GM23338 (cell line): ENCODE results near the gene ZBTB26. TPM values are rescaled to one million over a fixed set of nuclear protein-coding genes. Genes with fewer than 3 reads are reported as not detected.

Source experiments
- ATAC-seq: fragments of 200-7000 bp; cut with Tn5 transposase; 3 replicates; pipeline ENCODE4 v1.9.1; 2020
- DNase-seq: peaks from one replicate; pipeline ENCODE4 v3.0.0-alpha.2; 2015; ENCODE audit warnings: low spot score
- H2AFZ ChIP-seq: fragments of 200-600 bp; sonication (generic); 2 replicates; pipeline ENCODE4 v1.8.0; 2016; ENCODE audit warnings: antibody characterized with exemption, mild to moderate bottlenecking, moderate library complexity
- H3F3A ChIP-seq: fragments of 200-600 bp; sonication (generic); replicated peaks from 2 replicates; pipeline ENCODE4 v1.8.0; 2017; ENCODE audit warnings: antibody characterized with exemption, mixed run types, low read depth
- H3K27ac ChIP-seq: fragments of 200-600 bp; sonication (generic); 2 replicates; pipeline ENCODE4 v1.6.1; 2016; ENCODE audit warnings: low read depth
- H3K27me3 ChIP-seq: fragments of 200-600 bp; sonication (generic); 2 replicates; pipeline ENCODE4 v1.8.0; 2016; ENCODE audit warnings: mild to moderate bottlenecking, mixed run types, moderate library complexity; ENCODE audit not compliant: insufficient read depth
- H3K36me3 ChIP-seq: fragments of 200-600 bp; sonication (generic); 2 replicates; pipeline ENCODE4 v1.8.0; 2016; ENCODE audit warnings: mild to moderate bottlenecking; ENCODE audit not compliant: insufficient read depth
- H3K4me1 ChIP-seq: fragments of 200-600 bp; sonication (generic); 2 replicates; pipeline ENCODE4 v1.8.0; 2016; ENCODE audit warnings: mild to moderate bottlenecking, moderate library complexity; ENCODE audit not compliant: insufficient read depth
- H3K4me2 ChIP-seq: fragments of 200-600 bp; sonication (generic); 2 replicates; pipeline ENCODE4 v1.7.1; 2017; ENCODE audit warnings: mixed run types
- H3K4me3 ChIP-seq: fragments of 200-600 bp; sonication (generic); 2 replicates; pipeline ENCODE4 v1.6.1; 2016; ENCODE audit warnings: mixed run types
- H3K79me2 ChIP-seq: fragments of 200-600 bp; sonication (generic); replicated peaks from 2 replicates; pipeline ENCODE4 v1.8.0; 2017; ENCODE audit warnings: mild to moderate bottlenecking; ENCODE audit not compliant: insufficient read depth
- H3K9me2 ChIP-seq: fragments of 200-600 bp; sonication (generic); 2 replicates; pipeline ENCODE4 v1.8.0; 2017; ENCODE audit not compliant: insufficient read depth
- H4K20me1 ChIP-seq: fragments of 200-600 bp; sonication (generic); replicated peaks from 2 replicates; pipeline ENCODE4 v1.8.0; 2017; ENCODE audit warnings: mild to moderate bottlenecking; ENCODE audit not compliant: insufficient read depth
- H3K27ac Mint-ChIP-seq: 2 replicates; pipeline ENCODE4 v1.8.0; 2020; ENCODE audit warnings: inconsistent platforms, mild to moderate bottlenecking, moderate library complexity, mixed read lengths
- H3K27me3 Mint-ChIP-seq: 3 replicates; pipeline ENCODE4 v1.8.0; 2022; ENCODE audit warnings: low read depth, mild to moderate bottlenecking, moderate library complexity, mixed read lengths, inconsistent platforms; ENCODE audit not compliant: insufficient read depth, poor library complexity
- H3K36me3 Mint-ChIP-seq: 3 replicates; pipeline ENCODE4 v1.8.0; 2021; ENCODE audit warnings: low read depth, mild to moderate bottlenecking, inconsistent platforms, moderate library complexity, mixed read lengths
- H3K4me1 Mint-ChIP-seq: 3 replicates; pipeline ENCODE4 v1.8.0; 2020; ENCODE audit warnings: mild to moderate bottlenecking, inconsistent platforms, mixed read lengths
- H3K4me3 Mint-ChIP-seq: 3 replicates; pipeline ENCODE4 v1.8.0; 2021; ENCODE audit warnings: moderate library complexity, mild to moderate bottlenecking, inconsistent platforms, mixed read lengths
- H3K9me3 Mint-ChIP-seq: 3 replicates; pipeline ENCODE4 v1.8.0; 2020; ENCODE audit warnings: moderate library complexity, mild to moderate bottlenecking, inconsistent platforms, mixed read lengths
- CREB1 ChIP-seq: fragments of 250-450 bp; sonication (Bioruptor Pico); IDR thresholded peaks from 2 replicates; pipeline ENCODE4 v1.5.0; 2020; ENCODE audit warnings: low read depth, mild to moderate bottlenecking, moderate library complexity
- POLR2AphosphoS5 ChIP-seq: IDR thresholded peaks from 2 replicates; pipeline ENCODE4 v1.6.1; 2016; ENCODE audit warnings: antibody characterized with exemption, low read depth
- REST ChIP-seq: IDR thresholded peaks from one replicate; pipeline ENCODE4 v1.6.1; 2018; ENCODE audit warnings: antibody characterized with exemption; ENCODE audit not compliant: unreplicated experiment
- ZNF114 ChIP-seq: fragments of 250-450 bp; sonication (Bioruptor Pico); IDR thresholded peaks from 2 replicates; pipeline ENCODE4 v1.5.0; 2020; ENCODE audit warnings: mild to moderate bottlenecking, moderate library complexity
- polyA plus RNA-seq: library from polyadenylated mRNA; unstranded; fragments of >200 nt; fragmentation: Nextera tagmentation; extraction: Ambion mirVana; gene quantifications from 2 replicates; pipeline ENCODE4 v1.2.1, GENCODE V29; 2016
- total RNA-seq: library from RNA; depleted of rRNA; stranded (reverse); fragments of >200 nt; shearing (Covaris generic); gene quantifications from 2 replicates; pipeline ENCODE4 v1.2.3, GENCODE V29; 2014
- TF ChIP-seq, protein P1 (sequence below), 2 experiments: fragments of 200-600 bp in 1 of 2; sonication (generic) in 1 of 2; conservative IDR thresholded peaks; 2 replicates each; pipeline versions ENCODE4 v1.5.1 to v1.6.1; 2016 to 2017; ENCODE audit warnings: antibody characterized with exemption in 2 of 2, low read depth in 2 of 2, mild to moderate bottlenecking in 2 of 2, moderate library complexity in 1 of 2

ZBTB26 gene
- total and polyA plus RNA-seq, 2 experiments from 2014 or later, result 3.0 to 9.0 TPM

- Mint-ChIP-seq H3K27me3 (no peaks in the 10 kb centered on the region), H3K27ac (no peak overlapping the region), H3K4me3 (no peak overlapping the region), H3K4me1 (no peaks in the 10 kb centered on the region), H3K36me3 (peaks cover 52% of the 10 kb centered on the region), H3K9me3 (no peaks in the 10 kb centered on the region)
- Histone ChIP-seq H2AFZ (no peak overlapping the region), H3K4me1 (no peaks in the 10 kb centered on the region), H3K36me3 (peaks cover 42% of the 10 kb centered on the region), H3K27me3 (no peaks in the 10 kb centered on the region), H3K27ac (no peak overlapping the region), H3F3A (no peaks in the 10 kb centered on the region), H3K9me2 (no peaks in the 10 kb centered on the region), H3K4me3 (no peak overlapping the region), H4K20me1 (0 out of 2 replicates have a peak, but pooled peaks cover 7% of the 10 kb centered on the region), H3K79me2 (0 out of 2 replicates have a peak, but pooled peaks cover 5% of the 10 kb centered on the region), H3K4me2 (no peak overlapping the region)
- no peak for ATAC-seq
- TF ChIP-seq ZNF114 (CRISPR knock-in tag) (no peak), CREB1 (CRISPR knock-in tag) (no peak), REST (no peak)
- TF ChIP-seq, protein P1, sequence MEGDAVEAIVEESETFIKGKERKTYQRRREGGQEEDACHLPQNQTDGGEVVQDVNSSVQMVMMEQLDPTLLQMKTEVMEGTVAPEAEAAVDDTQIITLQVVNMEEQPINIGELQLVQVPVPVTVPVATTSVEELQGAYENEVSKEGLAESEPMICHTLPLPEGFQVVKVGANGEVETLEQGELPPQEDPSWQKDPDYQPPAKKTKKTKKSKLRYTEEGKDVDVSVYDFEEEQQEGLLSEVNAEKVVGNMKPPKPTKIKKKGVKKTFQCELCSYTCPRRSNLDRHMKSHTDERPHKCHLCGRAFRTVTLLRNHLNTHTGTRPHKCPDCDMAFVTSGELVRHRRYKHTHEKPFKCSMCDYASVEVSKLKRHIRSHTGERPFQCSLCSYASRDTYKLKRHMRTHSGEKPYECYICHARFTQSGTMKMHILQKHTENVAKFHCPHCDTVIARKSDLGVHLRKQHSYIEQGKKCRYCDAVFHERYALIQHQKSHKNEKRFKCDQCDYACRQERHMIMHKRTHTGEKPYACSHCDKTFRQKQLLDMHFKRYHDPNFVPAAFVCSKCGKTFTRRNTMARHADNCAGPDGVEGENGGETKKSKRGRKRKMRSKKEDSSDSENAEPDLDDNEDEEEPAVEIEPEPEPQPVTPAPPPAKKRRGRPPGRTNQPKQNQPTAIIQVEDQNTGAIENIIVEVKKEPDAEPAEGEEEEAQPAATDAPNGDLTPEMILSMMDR (conservative IDR thresholded peaks at IDR 0.05; ENCODE audit: low read depth in 2 of 2), result no peak
- no peak for DNase-seq
These were observed 42.8 kb downstream of the ZBTB26 start for GRCh38 chr9:122888480-122888879.

DNA sequence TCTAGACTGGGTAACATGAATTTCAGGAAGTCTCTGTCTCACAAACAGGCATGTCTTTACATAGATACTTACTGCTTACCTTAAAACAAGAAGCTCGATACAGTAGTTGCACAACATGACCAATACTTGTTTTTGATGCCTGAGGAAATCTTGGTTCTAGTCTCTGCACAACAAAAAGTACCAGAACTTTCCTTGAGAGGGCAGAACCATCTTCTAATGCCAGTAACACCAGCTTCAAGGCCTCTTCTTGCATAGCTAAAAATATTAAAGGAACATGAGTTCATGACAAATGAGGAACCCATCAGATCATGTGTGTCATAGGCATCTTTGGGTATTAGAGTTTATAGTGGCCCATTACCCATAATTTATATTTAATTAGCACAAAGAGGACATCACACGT lies 48.2 kb downstream of the ZBTB26 start:
- H3K27me3 ChIP-seq, result no peaks in the 10 kb centered on the region
- TF ChIP-seq REST (no peak), POLR2AphosphoS5 (no peak)
- DNase-seq (no peak), ATAC-seq (no peak)
- no peaks in the 10 kb centered on the region; the same call in 1 of the 2 replicates for H3K79me2 ChIP-seq
- H3F3A ChIP-seq, result no peaks in the 10 kb centered on the region
- Mint-ChIP-seq H3K27ac (no peak overlapping the region), H3K27me3 (no peaks in the 10 kb centered on the region), H3K9me3 (no peaks in the 10 kb centered on the region), H3K4me3 (no peak overlapping the region), H3K4me1 (no peaks in the 10 kb centered on the region), H3K36me3 (peaks cover 52% of the 10 kb centered on the region)
- no peak overlapping the region for H3K4me2 ChIP-seq
- H3K4me1 ChIP-seq, result no peaks in the 10 kb centered on the region
- H2AFZ ChIP-seq, result no peak overlapping the region
- peaks cover 45% of the 10 kb centered on the region for H3K36me3 ChIP-seq
- H3K4me3 ChIP-seq, result no peak overlapping the region
- peaks cover 7% of the 10 kb centered on the region; the same call in 1 of the 2 replicates for H4K20me1 ChIP-seq
- no peaks in the 10 kb centered on the region for H3K9me2 ChIP-seq
- no peak overlapping the region for H3K27ac ChIP-seq
